Measurements from ENCODE around the gene ACSL3. TPM values are rescaled to one million over a fixed set of nuclear protein-coding genes. Genes with fewer than 3 reads are reported as not detected.

Gene ACSL3
- total and polyA plus RNA-seq, 3 donors from 2014 or later, result 66.7 to 96.6 (median 87.4) TPM

GRCh38 chr2:222892321-222892720 lies 31.5 kb downstream of the ACSL3 start:
- intact Hi-C loops (cut with DNase I; ENCODE audit: low total_unique reads), result no loop called here
- H3K27me3 ChIP-seq, result no peaks in the 10 kb centered on the region
- H3K4me1 ChIP-seq, result peaks cover 5% of the 10 kb centered on the region
- no peaks in the 10 kb centered on the region for H3K9me3 ChIP-seq
- no peak for DNase-seq
- 64 to 69% methylated on average over 2 of the region's 2 CpGs for WGBS, 2 donors
- H3K27ac ChIP-seq, result no peak overlapping the region
- H3K36me3 ChIP-seq (ENCODE audit: low read depth, missing control alignments), result no peaks in the 10 kb centered on the region
- H3K4me3 ChIP-seq, result no peak overlapping the region
- no peak for TF ChIP-seq POLR2A (IDR thresholded peaks at IDR 0.05)
- no peak for TF ChIP-seq CTCF (IDR thresholded peaks at IDR 0.05)

- H3K9me3 ChIP-seq, result no peaks in the 10 kb centered on the region
- peaks cover 5% of the 10 kb centered on the region for H3K4me1 ChIP-seq
- no peaks in the 10 kb centered on the region for H3K36me3 ChIP-seq (ENCODE audit: low read depth, missing control alignments)
- H3K27ac ChIP-seq, result no peak overlapping the region
- no peaks in the 10 kb centered on the region for H3K27me3 ChIP-seq
- TF ChIP-seq CTCF (IDR thresholded peaks at IDR 0.05) (no peak), POLR2A (IDR thresholded peaks at IDR 0.05) (no peak)
- intact Hi-C loops (cut with DNase I; ENCODE audit: low total_unique reads), result no loop called here
- H3K4me3 ChIP-seq, result no peak overlapping the region
- WGBS, 2 donors, result 88 to 95% methylated on average over 1 of the region's 1 CpG
- no peak for DNase-seq
These were observed 31.9 kb downstream of the ACSL3 start for GRCh38 chr2:222892761-222893160.

- Histone ChIP-seq H3K36me3 (ENCODE audit: low read depth, missing control alignments) (no peaks in the 10 kb centered on the region), H3K27me3 (no peaks in the 10 kb centered on the region), H3K9me3 (no peaks in the 10 kb centered on the region), H3K27ac (no peak overlapping the region), H3K4me3 (no peak overlapping the region), H3K4me1 (peaks cover 5% of the 10 kb centered on the region)
- DNase-seq, result no peak
- no peak for TF ChIP-seq CTCF (IDR thresholded peaks at IDR 0.05)
- no peak for TF ChIP-seq POLR2A (IDR thresholded peaks at IDR 0.05)
- intact Hi-C loops (cut with DNase I; ENCODE audit: low total_unique reads), result no loop called here
- WGBS, 2 donors, result 84 to 87% methylated on average over 4 of the region's 4 CpGs
These were observed 32.9 kb downstream of the ACSL3 start for GRCh38 chr2:222893716-222894115.

- H3K36me3 ChIP-seq (ENCODE audit: low read depth, missing control alignments), result no peaks in the 10 kb centered on the region
- no CpG with 5 or more reads among the region's 1 CpG for WGBS, 2 donors
These were observed 34.3 kb downstream of the ACSL3 start for GRCh38 chr2:222895144-222895543.

More at GRCh38 chr2:222895144-222895543, 34.3 kb downstream of the ACSL3 start:
- no peak for DNase-seq
- H3K27ac ChIP-seq, result no peak overlapping the region
- no peaks in the 10 kb centered on the region for H3K9me3 ChIP-seq
- TF ChIP-seq CTCF (IDR thresholded peaks at IDR 0.05) (no peak), POLR2A (IDR thresholded peaks at IDR 0.05) (no peak)
- no peaks in the 10 kb centered on the region for H3K4me1 ChIP-seq
- intact Hi-C loops (cut with DNase I; ENCODE audit: low total_unique reads), result no loop called here
- no peak overlapping the region for H3K4me3 ChIP-seq
- no peaks in the 10 kb centered on the region for H3K27me3 ChIP-seq

All from testis (tissue), 3 donors.